ENCODE results near the gene TBX10.

DNA sequence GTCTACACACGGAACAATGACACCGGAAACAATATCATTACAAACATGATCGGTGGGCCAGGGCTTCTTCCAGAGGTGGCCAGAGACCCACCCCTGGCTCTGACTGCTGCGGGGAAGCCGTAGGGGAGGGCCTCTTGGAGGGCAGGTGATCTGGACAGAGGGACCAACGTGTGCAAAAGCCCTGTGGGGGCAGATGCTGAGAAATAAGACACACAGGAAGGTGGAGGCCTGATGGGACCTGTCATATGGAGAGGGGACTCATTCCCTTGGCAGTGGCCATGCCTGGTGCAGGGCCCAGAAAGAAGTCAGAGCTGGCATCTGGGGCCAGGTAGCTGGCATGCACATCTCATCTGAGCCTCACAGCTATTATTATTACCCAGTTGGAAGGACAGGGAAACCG, 33.8 kb upstream of the TBX10 start:
- no peak for TF ChIP-seq POLR2AphosphoS5 (IDR thresholded peaks at IDR 0.05)
- TF ChIP-seq, protein P1, sequence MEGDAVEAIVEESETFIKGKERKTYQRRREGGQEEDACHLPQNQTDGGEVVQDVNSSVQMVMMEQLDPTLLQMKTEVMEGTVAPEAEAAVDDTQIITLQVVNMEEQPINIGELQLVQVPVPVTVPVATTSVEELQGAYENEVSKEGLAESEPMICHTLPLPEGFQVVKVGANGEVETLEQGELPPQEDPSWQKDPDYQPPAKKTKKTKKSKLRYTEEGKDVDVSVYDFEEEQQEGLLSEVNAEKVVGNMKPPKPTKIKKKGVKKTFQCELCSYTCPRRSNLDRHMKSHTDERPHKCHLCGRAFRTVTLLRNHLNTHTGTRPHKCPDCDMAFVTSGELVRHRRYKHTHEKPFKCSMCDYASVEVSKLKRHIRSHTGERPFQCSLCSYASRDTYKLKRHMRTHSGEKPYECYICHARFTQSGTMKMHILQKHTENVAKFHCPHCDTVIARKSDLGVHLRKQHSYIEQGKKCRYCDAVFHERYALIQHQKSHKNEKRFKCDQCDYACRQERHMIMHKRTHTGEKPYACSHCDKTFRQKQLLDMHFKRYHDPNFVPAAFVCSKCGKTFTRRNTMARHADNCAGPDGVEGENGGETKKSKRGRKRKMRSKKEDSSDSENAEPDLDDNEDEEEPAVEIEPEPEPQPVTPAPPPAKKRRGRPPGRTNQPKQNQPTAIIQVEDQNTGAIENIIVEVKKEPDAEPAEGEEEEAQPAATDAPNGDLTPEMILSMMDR (IDR thresholded peaks at IDR 0.05): no peak
- TF ChIP-seq POLR2A (IDR thresholded peaks at IDR 0.05): no peak

Measured in upper lobe of left lung (tissue), 4 donors.